HEK293 (cell line): ENCODE results near the gene ZNF467.

Source experiments
- CTCF ChIA-PET: fragments of 350-600 bp; formaldehyde crosslinking; extraction: SDS; loops from one replicate; lab custom pipeline; 2021; ENCODE audit warnings: antibody characterized with exemption; lab: Yijun Ruan, JAX
- POLR2A ChIA-PET: fragments of 300-600 bp; formaldehyde crosslinking; extraction: SDS; loops from one replicate; lab custom pipeline; 2020; ENCODE audit warnings: antibody characterized with exemption, inconsistent platforms; lab: Yijun Ruan, JAX
- H3K27ac ChIP-seq: fragments of 200-500 bp; sonication (Bioruptor generic); 2 replicates; pipeline ENCODE4 v1.5.1; 2014; ENCODE audit warnings: low read depth, low read length, control low read depth, inconsistent platforms; ENCODE audit errors: extremely low read depth
- H3K36me3 ChIP-seq, 2 experiments: fragments of 200-500 bp in 1 of 2; sonication (Bioruptor generic) in 1 of 2; 1 replicate in 1 of 2; 2 replicates in 1 of 2; pipeline ENCODE4 v1.5.1; 2014 to 2017; ENCODE audit warnings: inconsistent platforms in 2 of 2, low read length in 2 of 2; ENCODE audit not compliant: control insufficient read depth in 2 of 2, insufficient read depth in 1 of 2
- H3K4me1 ChIP-seq: fragments of 200-500 bp; sonication (Bioruptor generic); 2 replicates; pipeline ENCODE4 v1.5.1; 2014; ENCODE audit warnings: mild to moderate bottlenecking, low read length, inconsistent platforms; ENCODE audit not compliant: control insufficient read depth, insufficient read depth
- H3K4me3 ChIP-seq: 2 replicates; pipeline ENCODE4 v1.5.1; 2011; ENCODE audit warnings: low read depth, mild to moderate bottlenecking, control low read depth, low read length, moderate library complexity
- H3K9me3 ChIP-seq: fragments of 200-500 bp; sonication (Bioruptor generic); 2 replicates; pipeline ENCODE4 v1.5.1; 2014; ENCODE audit warnings: low read depth, low read length, inconsistent platforms; ENCODE audit not compliant: control insufficient read depth, insufficient read depth
- BCL11A ChIP-seq: fragments of 450-650 bp; formaldehyde crosslinking; IDR thresholded peaks from 2 replicates; pipeline ENCODE4 v1.5.1; 2016; ENCODE audit warnings: low read depth, missing biosample characterization, missing genetic modification characterization
- GFI1B ChIP-seq: fragments of 450-650 bp; formaldehyde crosslinking; IDR thresholded peaks from 2 replicates; pipeline ENCODE4 v1.5.1; 2016; ENCODE audit warnings: missing biosample characterization, missing genetic modification characterization
- GLI4 ChIP-seq: fragments of 450-650 bp; formaldehyde crosslinking; IDR thresholded peaks from 2 replicates; pipeline ENCODE4 v1.5.1; 2016; ENCODE audit warnings: missing biosample characterization, missing genetic modification characterization
- HIC1 ChIP-seq: fragments of 450-650 bp; formaldehyde crosslinking; IDR thresholded peaks from 2 replicates; pipeline ENCODE4 v1.5.1; 2016; ENCODE audit warnings: missing biosample characterization, missing genetic modification characterization
- INSM2 ChIP-seq: fragments of 450-650 bp; formaldehyde crosslinking; IDR thresholded peaks from 2 replicates; pipeline ENCODE4 v1.5.1; 2016; ENCODE audit warnings: missing biosample characterization, missing genetic modification characterization
- KLF1 ChIP-seq: fragments of 450-650 bp; formaldehyde crosslinking; IDR thresholded peaks from 2 replicates; pipeline ENCODE4 v1.5.1; 2016; ENCODE audit warnings: missing biosample characterization, missing genetic modification characterization
- MYNN ChIP-seq: fragments of 450-650 bp; formaldehyde crosslinking; IDR thresholded peaks from 2 replicates; pipeline ENCODE4 v1.5.1; 2016; ENCODE audit warnings: missing biosample characterization, missing genetic modification characterization, borderline replicate concordance
- REPIN1 ChIP-seq: fragments of 450-650 bp; formaldehyde crosslinking; IDR thresholded peaks from 2 replicates; pipeline ENCODE4 v1.5.1; 2017; ENCODE audit warnings: missing biosample characterization, missing genetic modification characterization, low read depth
- ZBTB11 ChIP-seq: fragments of 450-650 bp; formaldehyde crosslinking; conservative IDR thresholded peaks from 2 replicates; pipeline ENCODE4 v1.5.1; 2016; ENCODE audit warnings: low read depth, missing biosample characterization, missing genetic modification characterization
- ZBTB17 ChIP-seq: fragments of 450-650 bp; formaldehyde crosslinking; IDR thresholded peaks from 2 replicates; pipeline ENCODE4 v1.5.1; 2016; ENCODE audit warnings: missing biosample characterization, missing genetic modification characterization
- ZFP37 ChIP-seq: fragments of 450-650 bp; formaldehyde crosslinking; IDR thresholded peaks from 2 replicates; pipeline ENCODE4 v1.5.1; 2016; ENCODE audit warnings: missing biosample characterization, missing genetic modification characterization
- ZNF10 ChIP-seq: fragments of 450-650 bp; formaldehyde crosslinking; IDR thresholded peaks from 2 replicates; pipeline ENCODE4 v1.5.1; 2017; ENCODE audit warnings: missing biosample characterization, missing genetic modification characterization
- ZNF121 ChIP-seq: fragments of 450-650 bp; formaldehyde crosslinking; IDR thresholded peaks from 2 replicates; pipeline ENCODE4 v1.5.1; 2016; ENCODE audit warnings: missing biosample characterization, missing genetic modification characterization
- ZNF16 ChIP-seq: fragments of 450-650 bp; formaldehyde crosslinking; IDR thresholded peaks from 2 replicates; pipeline ENCODE4 v1.5.1; 2016; ENCODE audit warnings: low read depth, missing biosample characterization, missing genetic modification characterization
- ZNF214 ChIP-seq: fragments of 450-650 bp; formaldehyde crosslinking; IDR thresholded peaks from 2 replicates; pipeline ENCODE4 v1.5.1; 2017; ENCODE audit warnings: missing biosample characterization, mild to moderate bottlenecking, missing genetic modification characterization, borderline replicate concordance
- ZNF341 ChIP-seq: fragments of 450-650 bp; formaldehyde crosslinking; IDR thresholded peaks from 2 replicates; pipeline ENCODE4; 2016; ENCODE audit warnings: low read depth, missing biosample characterization, missing genetic modification characterization
- ZNF362 ChIP-seq: fragments of 450-650 bp; formaldehyde crosslinking; IDR thresholded peaks from 2 replicates; pipeline ENCODE4 v1.5.1; 2016; ENCODE audit warnings: missing biosample characterization, missing genetic modification characterization
- ZNF501 ChIP-seq: fragments of 450-650 bp; formaldehyde crosslinking; IDR thresholded peaks from 2 replicates; pipeline ENCODE4 v1.5.1; 2016; ENCODE audit warnings: missing biosample characterization, missing genetic modification characterization
- ZNF548 ChIP-seq: fragments of 450-650 bp; formaldehyde crosslinking; IDR thresholded peaks from 2 replicates; pipeline ENCODE4 v1.5.1; 2016; ENCODE audit warnings: missing biosample characterization, missing genetic modification characterization
- ZNF585B ChIP-seq: fragments of 450-650 bp; formaldehyde crosslinking; IDR thresholded peaks from 2 replicates; pipeline ENCODE4 v1.5.1; 2016; ENCODE audit warnings: missing biosample characterization, missing genetic modification characterization
- ZNF624 ChIP-seq: fragments of 450-650 bp; formaldehyde crosslinking; IDR thresholded peaks from 2 replicates; pipeline ENCODE4 v1.5.1; 2017; ENCODE audit warnings: missing biosample characterization, missing genetic modification characterization
- ZNF626 ChIP-seq: fragments of 450-650 bp; sonication (Bioruptor Pico); formaldehyde crosslinking; IDR thresholded peaks from 2 replicates; pipeline ENCODE4 v1.5.1; 2018; ENCODE audit warnings: missing biosample characterization, missing genetic modification characterization, inconsistent platforms
- ZNF629 ChIP-seq: fragments of 450-650 bp; formaldehyde crosslinking; IDR thresholded peaks from 2 replicates; pipeline ENCODE4 v1.5.1; 2017; ENCODE audit warnings: missing biosample characterization, missing genetic modification characterization
- ZNF645 ChIP-seq: fragments of 450-650 bp; formaldehyde crosslinking; IDR thresholded peaks from 2 replicates; pipeline ENCODE4; 2016; ENCODE audit warnings: missing biosample characterization, missing genetic modification characterization
- ZNF658 ChIP-seq: fragments of 450-650 bp; formaldehyde crosslinking; IDR thresholded peaks from 2 replicates; pipeline ENCODE4; 2016; ENCODE audit warnings: missing biosample characterization, missing genetic modification characterization
- ZNF664 ChIP-seq: fragments of 450-650 bp; formaldehyde crosslinking; IDR thresholded peaks from 2 replicates; pipeline ENCODE4 v1.5.1; 2016; ENCODE audit warnings: missing biosample characterization, missing genetic modification characterization

The ZNF467 gene

GRCh38 chr7:149769915-149770314 lies 3.5 kb downstream of the ZNF467 start (continued):
- TF ChIP-seq REPIN1 (tag by site-specific recombination), result no peak
- no peak for TF ChIP-seq ZBTB11
- TF ChIP-seq HIC1 (tag by site-specific recombination), result no peak
- TF ChIP-seq ZFP37 (tag by site-specific recombination), result no peak
- no peak for TF ChIP-seq ZNF10
- no peak for TF ChIP-seq GFI1B (tag by site-specific recombination)
- TF ChIP-seq ZNF548, result no peak
- no peak for TF ChIP-seq ZNF658 (tag by site-specific recombination)
- no peak for TF ChIP-seq ZNF121 (tag by site-specific recombination)

- Histone ChIP-seq H3K27ac (no peak overlapping the region), H3K36me3 (peaks cover 0 to 38% of the 10 kb centered on the region in 2 experiments; a peak in 1 of 3 replicates), H3K9me3 (no peaks in the 10 kb centered on the region), H3K4me3 (no peak overlapping the region), H3K4me1 (no peaks in the 10 kb centered on the region)
- CTCF ChIA-PET, result interaction anchor here (0.5 to 1.2 kb wide), 2 partner anchors 21 to 27 kb away, joined by 3 read pairs; no protein-coding TSS in a partner anchor
- POLR2A ChIA-PET, result no interaction called here
- TF ChIP-seq MYNN (tag by site-specific recombination) (no peak), GLI4 (no peak), ZNF585B (tag by site-specific recombination) (no peak), ZNF626 (tag by site-specific recombination) (no peak), ZNF629 (tag by site-specific recombination) (no peak), ZNF16 (tag by site-specific recombination) (no peak), ZBTB17 (tag by site-specific recombination) (no peak), ZNF501 (no peak), ZNF341 (tag by site-specific recombination) (no peak), ZNF214 (tag by site-specific recombination) (no peak), ZFP37 (tag by site-specific recombination) (no peak), ZNF664 (tag by site-specific recombination) (no peak), KLF1 (tag by site-specific recombination) (no peak), INSM2 (no peak), ZNF362 (tag by site-specific recombination) (no peak), BCL11A (tag by site-specific recombination) (no peak), ZNF645 (tag by site-specific recombination) (no peak), ZNF624 (tag by site-specific recombination) (no peak)
These were observed 4.5 kb downstream of the ZNF467 start for GRCh38 chr7:149768931-149769330.
